Ishikawa (cell line): ENCODE data around the gene PNPLA2.

ENCODE experiments used
- CEBPB ChIP-seq: IDR thresholded peaks from 2 replicates; pipeline ENCODE4 v1.6.1; 2012
- CREB1 ChIP-seq: IDR thresholded peaks from 2 replicates; pipeline ENCODE4 v1.6.1; 2012; ENCODE audit warnings: low read depth
- EGR1 ChIP-seq: IDR thresholded peaks from 2 replicates; pipeline ENCODE4 v1.6.1; 2012
- EP300 ChIP-seq: IDR thresholded peaks from 2 replicates; pipeline ENCODE4 v1.6.1; 2012; ENCODE audit warnings: borderline replicate concordance
- FOXM1 ChIP-seq: IDR thresholded peaks from 2 replicates; pipeline ENCODE4 v1.6.1; 2012; ENCODE audit warnings: low read depth, borderline replicate concordance
- NFIC ChIP-seq: IDR thresholded peaks from 2 replicates; pipeline ENCODE4 v1.6.1; 2012
- RAD21 ChIP-seq: IDR thresholded peaks from 2 replicates; pipeline ENCODE4 v1.6.1; 2012; ENCODE audit warnings: low read depth
- TAF1 ChIP-seq: IDR thresholded peaks from 2 replicates; pipeline ENCODE4 v1.6.1; 2012; ENCODE audit warnings: low read depth, mild to moderate bottlenecking
- TCF12 ChIP-seq: IDR thresholded peaks from 2 replicates; pipeline ENCODE4 v1.6.1; 2012; ENCODE audit warnings: low read depth
- YY1 ChIP-seq: IDR thresholded peaks from 2 replicates; pipeline ENCODE4 v1.6.1; 2012; ENCODE audit warnings: low read depth
- TF ChIP-seq, protein P1 (sequence below): IDR thresholded peaks from 2 replicates; pipeline ENCODE4 v1.6.1; 2012; ENCODE audit warnings: low read depth, mild to moderate bottlenecking
- TF ChIP-seq, protein P2 (sequence below): IDR thresholded peaks from 2 replicates; pipeline ENCODE4 v1.6.1; 2012

GRCh38 chr11:815675-816432 is 2.9 kb upstream of the PNPLA2 start:
- TF ChIP-seq, protein P1, sequence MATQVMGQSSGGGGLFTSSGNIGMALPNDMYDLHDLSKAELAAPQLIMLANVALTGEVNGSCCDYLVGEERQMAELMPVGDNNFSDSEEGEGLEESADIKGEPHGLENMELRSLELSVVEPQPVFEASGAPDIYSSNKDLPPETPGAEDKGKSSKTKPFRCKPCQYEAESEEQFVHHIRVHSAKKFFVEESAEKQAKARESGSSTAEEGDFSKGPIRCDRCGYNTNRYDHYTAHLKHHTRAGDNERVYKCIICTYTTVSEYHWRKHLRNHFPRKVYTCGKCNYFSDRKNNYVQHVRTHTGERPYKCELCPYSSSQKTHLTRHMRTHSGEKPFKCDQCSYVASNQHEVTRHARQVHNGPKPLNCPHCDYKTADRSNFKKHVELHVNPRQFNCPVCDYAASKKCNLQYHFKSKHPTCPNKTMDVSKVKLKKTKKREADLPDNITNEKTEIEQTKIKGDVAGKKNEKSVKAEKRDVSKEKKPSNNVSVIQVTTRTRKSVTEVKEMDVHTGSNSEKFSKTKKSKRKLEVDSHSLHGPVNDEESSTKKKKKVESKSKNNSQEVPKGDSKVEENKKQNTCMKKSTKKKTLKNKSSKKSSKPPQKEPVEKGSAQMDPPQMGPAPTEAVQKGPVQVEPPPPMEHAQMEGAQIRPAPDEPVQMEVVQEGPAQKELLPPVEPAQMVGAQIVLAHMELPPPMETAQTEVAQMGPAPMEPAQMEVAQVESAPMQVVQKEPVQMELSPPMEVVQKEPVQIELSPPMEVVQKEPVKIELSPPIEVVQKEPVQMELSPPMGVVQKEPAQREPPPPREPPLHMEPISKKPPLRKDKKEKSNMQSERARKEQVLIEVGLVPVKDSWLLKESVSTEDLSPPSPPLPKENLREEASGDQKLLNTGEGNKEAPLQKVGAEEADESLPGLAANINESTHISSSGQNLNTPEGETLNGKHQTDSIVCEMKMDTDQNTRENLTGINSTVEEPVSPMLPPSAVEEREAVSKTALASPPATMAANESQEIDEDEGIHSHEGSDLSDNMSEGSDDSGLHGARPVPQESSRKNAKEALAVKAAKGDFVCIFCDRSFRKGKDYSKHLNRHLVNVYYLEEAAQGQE: no peak
- TF ChIP-seq CEBPB (no peak), EP300 (no peak), RAD21 (no peak), TAF1 (no peak), CREB1 (no peak), NFIC (no peak), TCF12 (no peak), EGR1 (no peak), FOXM1 (no peak), YY1 (no peak)
- TF ChIP-seq, protein P2, sequence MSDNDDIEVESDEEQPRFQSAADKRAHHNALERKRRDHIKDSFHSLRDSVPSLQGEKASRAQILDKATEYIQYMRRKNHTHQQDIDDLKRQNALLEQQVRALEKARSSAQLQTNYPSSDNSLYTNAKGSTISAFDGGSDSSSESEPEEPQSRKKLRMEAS: no peak
